ENCODE data around the gene DIAPH3.

The DIAPH3 gene

GRCh38 chr13:60001889-60002288, 161.8 kb downstream of the DIAPH3 start:
- TF ChIP-seq CTCF (IDR thresholded peaks at IDR 0.05; ENCODE audit: insufficient read depth, missing control alignments): no peak
- no peak for DNase-seq (ENCODE audit: insufficient read length, low spot score)
- FAIRE-seq: no peak

- DNase-seq (ENCODE audit: insufficient read length, low spot score) (no peak), FAIRE-seq (no peak)
- no peak for TF ChIP-seq CTCF (IDR thresholded peaks at IDR 0.05; ENCODE audit: insufficient read depth, missing control alignments)
Measured at GRCh38 chr13:60000976-60001375, 162.8 kb downstream of the DIAPH3 start.

GRCh38 chr13:60000081-60000480, 163.6 kb downstream of the DIAPH3 start:
- no peak for TF ChIP-seq CTCF (IDR thresholded peaks at IDR 0.05; ENCODE audit: insufficient read depth, missing control alignments)
- FAIRE-seq: no peak
- no peak for DNase-seq (ENCODE audit: insufficient read length, low spot score)

- no peak for TF ChIP-seq CTCF (IDR thresholded peaks at IDR 0.05; ENCODE audit: insufficient read depth, missing control alignments)
- FAIRE-seq: no peak
- no peak for DNase-seq (ENCODE audit: insufficient read length, low spot score)
Measured at GRCh38 chr13:59997976-59998375, 165.8 kb downstream of the DIAPH3 start.

- no peak for TF ChIP-seq CTCF (IDR thresholded peaks at IDR 0.05; ENCODE audit: insufficient read depth, missing control alignments)
- DNase-seq (ENCODE audit: insufficient read length, low spot score) (no peak), FAIRE-seq (no peak)
Measured at GRCh38 chr13:59996461-59996980, 167.2 kb downstream of the DIAPH3 start.

- DNase-seq (ENCODE audit: insufficient read length, low spot score) (no peak), FAIRE-seq (no peak)
- no peak for TF ChIP-seq CTCF (IDR thresholded peaks at IDR 0.05; ENCODE audit: insufficient read depth, missing control alignments)
Measured at GRCh38 chr13:59991395-59991794, 172.3 kb downstream of the DIAPH3 start.

GRCh38 chr13:59982631-59983382, 180.9 kb downstream of the DIAPH3 start:
- FAIRE-seq: peak; percentile 35
- TF ChIP-seq CTCF (IDR thresholded peaks at IDR 0.05; ENCODE audit: insufficient read depth, missing control alignments): no peak
- DNase-seq (ENCODE audit: insufficient read length, low spot score): no peak
